H9 (cell line): ENCODE measurements around the gene LZTR1. TPM values are rescaled to one million over a fixed set of nuclear protein-coding genes. Genes with fewer than 3 reads are reported as not detected.

Source experiments
- DNase-seq: peaks from one replicate; pipeline ENCODE4 v3.0.0-alpha.2; 2017
- H2AFZ ChIP-seq: one replicate; pipeline ENCODE4 v1.6.1; 2013; ENCODE audit warnings: mild to moderate bottlenecking, low read length, control low read depth, moderate library complexity
- H2AK5ac ChIP-seq: 2 replicates; pipeline ENCODE4 v1.6.1; 2013; ENCODE audit warnings: low read length, control low read depth, mixed read lengths; ENCODE audit not compliant: insufficient read length
- H2BK120ac ChIP-seq: one replicate; pipeline ENCODE4 v1.6.1; 2013; ENCODE audit warnings: low read depth, mild to moderate bottlenecking, low read length, control low read depth, inconsistent platforms; ENCODE audit not compliant: poor library complexity, severe bottlenecking
- H2BK12ac ChIP-seq: 2 replicates; pipeline ENCODE4 v1.6.1; 2013; ENCODE audit warnings: low read length, control low read depth, mixed read lengths, low read depth; ENCODE audit not compliant: insufficient read length
- H2BK15ac ChIP-seq: 2 replicates; pipeline ENCODE4 v1.6.1; 2013; ENCODE audit warnings: low read depth, low read length, control low read depth
- H2BK20ac ChIP-seq: one replicate; pipeline ENCODE4 v1.6.1; 2013; ENCODE audit warnings: low read depth, mild to moderate bottlenecking, low read length, control low read depth, inconsistent platforms; ENCODE audit not compliant: poor library complexity, severe bottlenecking
- H2BK5ac ChIP-seq: 2 replicates; pipeline ENCODE4 v1.6.1; 2013; ENCODE audit warnings: low read length, control low read depth, mixed read lengths; ENCODE audit not compliant: insufficient read length
- H3K14ac ChIP-seq: 2 replicates; pipeline ENCODE4 v1.6.1; 2013; ENCODE audit warnings: low read length, control low read depth; ENCODE audit not compliant: insufficient read depth
- H3K18ac ChIP-seq: 2 replicates; pipeline ENCODE4 v1.6.1; 2013; ENCODE audit warnings: low read depth, mild to moderate bottlenecking, mixed read lengths, low read length, control low read depth; ENCODE audit not compliant: insufficient read length
- H3K23ac ChIP-seq: 2 replicates; pipeline ENCODE4 v1.6.1; 2013; ENCODE audit warnings: low read length, control low read depth, mixed read lengths, low read depth; ENCODE audit not compliant: insufficient read length
- H3K23me2 ChIP-seq: 2 replicates; pipeline ENCODE4 v1.6.1; 2013; ENCODE audit warnings: low read depth, mild to moderate bottlenecking, mixed read lengths, low read length, control low read depth; ENCODE audit not compliant: insufficient read length, poor library complexity, severe bottlenecking
- H3K27ac ChIP-seq: 2 replicates; pipeline ENCODE4 v1.5.1; 2013; ENCODE audit warnings: low read length, control low read depth, mixed read lengths, low read depth; ENCODE audit not compliant: insufficient read length
- H3K27me3 ChIP-seq: 2 replicates; pipeline ENCODE4 v1.6.1; 2013; ENCODE audit warnings: low read length, control low read depth, inconsistent platforms; ENCODE audit not compliant: insufficient read depth
- H3K4ac ChIP-seq: 2 replicates; pipeline ENCODE4 v1.6.1; 2013; ENCODE audit warnings: low read depth, mild to moderate bottlenecking, control low read depth, inconsistent platforms, low read length, moderate library complexity
- H3K4me1 ChIP-seq: 2 replicates; pipeline ENCODE4 v1.6.1; 2013; ENCODE audit warnings: low read length, control low read depth, inconsistent platforms; ENCODE audit not compliant: insufficient read depth
- H3K4me2 ChIP-seq: 2 replicates; pipeline ENCODE4 v1.6.1; 2013; ENCODE audit warnings: low read length, control low read depth, mixed read lengths; ENCODE audit not compliant: insufficient read length, insufficient read depth
- H3K56ac ChIP-seq: 2 replicates; pipeline ENCODE4 v1.6.1; 2013; ENCODE audit warnings: low read depth, mild to moderate bottlenecking, mixed read lengths, low read length, control low read depth; ENCODE audit not compliant: insufficient read length
- H3K79me1 ChIP-seq: 2 replicates; pipeline ENCODE4 v1.6.1; 2013; ENCODE audit warnings: low read depth, mild to moderate bottlenecking, moderate library complexity, low read length, control low read depth, inconsistent platforms; ENCODE audit not compliant: insufficient read depth, poor library complexity, severe bottlenecking
- H3K79me2 ChIP-seq: 2 replicates; pipeline ENCODE4 v1.6.1; 2013; ENCODE audit warnings: low read length, control low read depth, inconsistent platforms; ENCODE audit not compliant: insufficient read depth
- H3K9ac ChIP-seq: 2 replicates; pipeline ENCODE4 v1.6.1; 2013; ENCODE audit warnings: low read length, control low read depth, mixed read lengths; ENCODE audit not compliant: insufficient read length; ENCODE audit errors: extremely low read depth
- H3K9me3 ChIP-seq: one replicate; pipeline ENCODE4 v1.6.1; 2013; ENCODE audit warnings: low read depth, low read length, inconsistent platforms; ENCODE audit not compliant: control insufficient read depth
- H3T11ph ChIP-seq: one replicate; pipeline ENCODE4 v1.6.1; 2013; ENCODE audit warnings: mild to moderate bottlenecking, low read length, control low read depth, inconsistent platforms
- H4K20me1 ChIP-seq: one replicate; pipeline ENCODE4 v1.6.1; 2013; ENCODE audit not compliant: control insufficient read depth, insufficient read length, insufficient read depth
- H4K5ac ChIP-seq: 2 replicates; pipeline ENCODE4 v1.6.1; 2013; ENCODE audit warnings: low read depth, mild to moderate bottlenecking, mixed read lengths, low read length, control low read depth; ENCODE audit not compliant: insufficient read length
- H4K8ac ChIP-seq: replicated peaks from 2 replicates; pipeline ENCODE4 v1.6.1; 2013; ENCODE audit warnings: low read length, control low read depth, mixed read lengths, low read depth; ENCODE audit not compliant: insufficient read length
- H4K91ac ChIP-seq: 2 replicates; pipeline ENCODE4 v1.6.1; 2013; ENCODE audit warnings: low read depth, mild to moderate bottlenecking, moderate library complexity, mixed read lengths, low read length, control low read depth; ENCODE audit not compliant: insufficient read length
- H3K27ac Mint-ChIP-seq, 3 experiments: 2 replicates in 2 of 3; 3 replicates in 1 of 3; pipeline ENCODE4 v1.8.0; 2020 to 2021; ENCODE audit warnings: mixed read lengths in 3 of 3, mild to moderate bottlenecking in 1 of 3, moderate library complexity in 1 of 3
- H3K27me3 Mint-ChIP-seq: 2 replicates; pipeline ENCODE4 v1.8.0; 2021; ENCODE audit warnings: low read depth, mild to moderate bottlenecking, moderate library complexity, mixed read lengths
- H3K36me3 Mint-ChIP-seq, 3 experiments: 2 replicates in 2 of 3; 3 replicates in 1 of 3; pipeline ENCODE4 v1.8.0; 2020 to 2021; ENCODE audit warnings: low read depth in 3 of 3, mixed read lengths in 3 of 3; ENCODE audit not compliant: insufficient read depth in 1 of 3
- H3K4me1 Mint-ChIP-seq, 2 experiments: 2 replicates each; pipeline ENCODE4 v1.8.0; 2020; ENCODE audit warnings: mixed read lengths in 2 of 2
- H3K4me3 Mint-ChIP-seq, 2 experiments: 2 replicates in 1 of 2; 3 replicates in 1 of 2; pipeline ENCODE4 v1.8.0; 2020 to 2021; ENCODE audit warnings: mild to moderate bottlenecking in 2 of 2, mixed read lengths in 2 of 2, moderate library complexity in 1 of 2
- H3K9me3 Mint-ChIP-seq, 2 experiments: 2 replicates in 1 of 2; 3 replicates in 1 of 2; pipeline ENCODE4 v1.8.0; 2020; ENCODE audit warnings: mild to moderate bottlenecking in 2 of 2, mixed read lengths in 2 of 2, moderate library complexity in 1 of 2
- WGBS: extraction: QIAGEN DNeasy Blood & Tissue Kit; methylation state at CpG from one replicate; pipeline ENCODE4 v1.1.7; 2013; ENCODE audit warnings: missing lambda C conversion rate, low lambda C conversion rate, mixed read lengths; ENCODE audit not compliant: insufficient read length; ENCODE audit errors: extremely low coverage; 5-methylcytosine and 5-hydroxymethylcytosine counted together
- total RNA-seq: library from RNA; stranded (reverse); gene quantifications from 2 replicates; pipeline ENCODE4 v1.2.1, GENCODE V29; 2021
- TF ChIP-seq, protein P1 (sequence below): fragments of 200-600 bp; sonication (generic); conservative IDR thresholded peaks from 3 replicates; pipeline ENCODE4 v1.8.0; 2021; ENCODE audit warnings: antibody characterized with exemption, mild to moderate bottlenecking

The LZTR1 gene
- total RNA-seq, 1 experiment from 2014 or later, result 47.0 TPM

GRCh38 chr22:21015466-21016006 is 33.4 kb downstream of the LZTR1 start:
- H4K5ac ChIP-seq, result no peak overlapping the region
- Mint-ChIP-seq H3K9me3 (peaks cover 6 to 8% of the 10 kb centered on the region in 2 experiments; a peak in 4 of 5 replicates), H3K27me3 (peaks cover 54% of the 10 kb centered on the region), H3K4me1 (peaks cover 18 to 37% of the 10 kb centered on the region in 2 experiments), H3K27ac (no peak overlapping the region), H3K4me3 (0 out of 5 replicates have a peak overlapping the region, but pooled peaks of 1 of the 2 experiments have one; percentile 95), H3K36me3 (no peaks in the 10 kb centered on the region)
- no peak overlapping the region for H3K9ac ChIP-seq
- no peaks in the 10 kb centered on the region for H4K20me1 ChIP-seq
- H2BK20ac ChIP-seq, result no peak overlapping the region
- no peak overlapping the region for H2AK5ac ChIP-seq
- H3K79me1 ChIP-seq, result no peaks in the 10 kb centered on the region
- H4K8ac ChIP-seq, result no peak overlapping the region
- DNase-seq, result no peak
- H3K23me2 ChIP-seq, result peaks cover 7% of the 10 kb centered on the region
- H3K79me2 ChIP-seq, result no peaks in the 10 kb centered on the region
- H3K18ac ChIP-seq, result no peak overlapping the region
- no peak overlapping the region for H3K23ac ChIP-seq
- H4K91ac ChIP-seq, result no peak overlapping the region
- no CpG with 5 or more reads among the region's 10 CpGs for WGBS
- H3K27ac ChIP-seq, result no peak overlapping the region
- no peak overlapping the region for H2BK12ac ChIP-seq
- H2AFZ ChIP-seq, result no peak overlapping the region
- no peaks in the 10 kb centered on the region for H3K9me3 ChIP-seq
- H3K56ac ChIP-seq, result no peak overlapping the region
- H3K4me1 ChIP-seq, result peaks cover 3% of the 10 kb centered on the region; the same call in 1 of the 2 replicates
- no peaks in the 10 kb centered on the region for H3K27me3 ChIP-seq
- H3K4me2 ChIP-seq, result no peak overlapping the region
- H3T11ph ChIP-seq, result no peak overlapping the region
- H2BK120ac ChIP-seq, result no peak overlapping the region
- TF ChIP-seq, protein P1, sequence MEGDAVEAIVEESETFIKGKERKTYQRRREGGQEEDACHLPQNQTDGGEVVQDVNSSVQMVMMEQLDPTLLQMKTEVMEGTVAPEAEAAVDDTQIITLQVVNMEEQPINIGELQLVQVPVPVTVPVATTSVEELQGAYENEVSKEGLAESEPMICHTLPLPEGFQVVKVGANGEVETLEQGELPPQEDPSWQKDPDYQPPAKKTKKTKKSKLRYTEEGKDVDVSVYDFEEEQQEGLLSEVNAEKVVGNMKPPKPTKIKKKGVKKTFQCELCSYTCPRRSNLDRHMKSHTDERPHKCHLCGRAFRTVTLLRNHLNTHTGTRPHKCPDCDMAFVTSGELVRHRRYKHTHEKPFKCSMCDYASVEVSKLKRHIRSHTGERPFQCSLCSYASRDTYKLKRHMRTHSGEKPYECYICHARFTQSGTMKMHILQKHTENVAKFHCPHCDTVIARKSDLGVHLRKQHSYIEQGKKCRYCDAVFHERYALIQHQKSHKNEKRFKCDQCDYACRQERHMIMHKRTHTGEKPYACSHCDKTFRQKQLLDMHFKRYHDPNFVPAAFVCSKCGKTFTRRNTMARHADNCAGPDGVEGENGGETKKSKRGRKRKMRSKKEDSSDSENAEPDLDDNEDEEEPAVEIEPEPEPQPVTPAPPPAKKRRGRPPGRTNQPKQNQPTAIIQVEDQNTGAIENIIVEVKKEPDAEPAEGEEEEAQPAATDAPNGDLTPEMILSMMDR, result no peak
- no peak overlapping the region for H2BK15ac ChIP-seq
- H3K4ac ChIP-seq, result no peak overlapping the region
- H3K14ac ChIP-seq, result no peak overlapping the region
- H2BK5ac ChIP-seq, result no peak overlapping the region
